ENCODE results near the gene MAPKAP1.
A peak's percentile ranks its signal among the peaks of the same experiment; 100 is the strongest.

MAPKAP1 gene

GRCh38 chr9:125601961-125602360, 105.0 kb downstream of the MAPKAP1 start:
- TF ChIP-seq ZFX (IDR thresholded peaks at IDR 0.05), result no peak
- TF ChIP-seq, protein P1, sequence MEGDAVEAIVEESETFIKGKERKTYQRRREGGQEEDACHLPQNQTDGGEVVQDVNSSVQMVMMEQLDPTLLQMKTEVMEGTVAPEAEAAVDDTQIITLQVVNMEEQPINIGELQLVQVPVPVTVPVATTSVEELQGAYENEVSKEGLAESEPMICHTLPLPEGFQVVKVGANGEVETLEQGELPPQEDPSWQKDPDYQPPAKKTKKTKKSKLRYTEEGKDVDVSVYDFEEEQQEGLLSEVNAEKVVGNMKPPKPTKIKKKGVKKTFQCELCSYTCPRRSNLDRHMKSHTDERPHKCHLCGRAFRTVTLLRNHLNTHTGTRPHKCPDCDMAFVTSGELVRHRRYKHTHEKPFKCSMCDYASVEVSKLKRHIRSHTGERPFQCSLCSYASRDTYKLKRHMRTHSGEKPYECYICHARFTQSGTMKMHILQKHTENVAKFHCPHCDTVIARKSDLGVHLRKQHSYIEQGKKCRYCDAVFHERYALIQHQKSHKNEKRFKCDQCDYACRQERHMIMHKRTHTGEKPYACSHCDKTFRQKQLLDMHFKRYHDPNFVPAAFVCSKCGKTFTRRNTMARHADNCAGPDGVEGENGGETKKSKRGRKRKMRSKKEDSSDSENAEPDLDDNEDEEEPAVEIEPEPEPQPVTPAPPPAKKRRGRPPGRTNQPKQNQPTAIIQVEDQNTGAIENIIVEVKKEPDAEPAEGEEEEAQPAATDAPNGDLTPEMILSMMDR (conservative IDR thresholded peaks at IDR 0.05), result no peak
- H3K27ac ChIP-seq, result no peak overlapping the region

- peak overlapping the region; percentile 56; the same call in 1 of the 2 replicates for H3K27ac ChIP-seq
- TF ChIP-seq, protein P1 (conservative IDR thresholded peaks at IDR 0.05), result no peak
These were observed 106.8 kb downstream of the MAPKAP1 start for GRCh38 chr9:125600194-125600593.

DNA sequence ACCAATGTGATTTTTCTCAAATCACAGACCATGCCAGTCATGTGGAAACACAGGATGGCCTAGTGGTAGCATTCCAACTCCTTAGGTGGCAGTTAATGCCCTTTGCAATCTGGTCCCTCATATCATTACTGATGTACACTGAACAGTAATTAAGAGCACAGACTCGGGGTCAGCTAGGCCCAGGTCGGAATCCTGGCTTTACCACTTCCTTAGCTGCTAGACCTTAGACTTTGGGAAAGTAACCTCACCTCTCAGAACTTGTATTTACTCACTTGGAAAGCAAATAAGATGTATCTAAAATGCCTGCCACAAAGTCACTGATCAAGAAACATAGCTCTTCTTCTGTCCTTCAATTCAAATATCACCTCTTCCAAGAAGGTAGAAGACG, 112.8 kb downstream of the MAPKAP1 start:
- peak overlapping the region; percentile 91; the same call in 1 of the 2 replicates for H3K27ac ChIP-seq
- no peak for TF ChIP-seq ZFX (IDR thresholded peaks at IDR 0.05)
- TF ChIP-seq, protein P1 (conservative IDR thresholded peaks at IDR 0.05), result no peak

DNA sequence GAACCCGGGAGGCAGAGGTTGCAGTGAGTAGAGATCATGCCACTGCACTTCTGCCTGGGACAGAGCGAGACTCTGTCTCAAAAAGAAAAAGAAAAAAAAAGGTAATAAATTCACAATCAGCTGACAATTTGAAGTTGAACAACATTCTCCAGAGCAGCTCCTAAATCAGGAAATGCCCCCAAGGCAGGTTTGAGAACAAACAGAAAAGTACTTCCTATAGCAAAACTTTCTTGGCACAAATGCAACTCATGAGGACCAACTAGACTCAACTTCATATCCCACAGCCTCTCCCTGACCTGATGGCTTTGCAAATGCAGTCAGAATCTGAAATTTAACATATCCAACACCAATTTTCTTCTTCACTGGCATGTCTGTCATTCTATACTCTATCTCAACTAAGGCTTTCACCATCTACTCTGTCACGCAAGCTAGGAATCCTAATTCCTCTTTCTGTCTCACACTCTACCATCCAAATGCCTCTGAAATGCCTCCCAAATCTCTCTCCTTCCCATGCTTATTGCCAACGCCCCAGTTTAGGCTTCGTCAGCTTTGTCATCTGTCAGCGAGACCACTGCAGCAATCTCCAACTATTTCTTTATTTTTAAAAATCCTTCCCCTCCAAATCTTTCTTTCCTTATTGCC, 113.3 kb downstream of the MAPKAP1 start:
- H3K27ac ChIP-seq, result peak overlapping the region; percentile 91
- no peak for TF ChIP-seq ZFX (IDR thresholded peaks at IDR 0.05)
- TF ChIP-seq, protein P1 (conservative IDR thresholded peaks at IDR 0.05), result no peak

DNA sequence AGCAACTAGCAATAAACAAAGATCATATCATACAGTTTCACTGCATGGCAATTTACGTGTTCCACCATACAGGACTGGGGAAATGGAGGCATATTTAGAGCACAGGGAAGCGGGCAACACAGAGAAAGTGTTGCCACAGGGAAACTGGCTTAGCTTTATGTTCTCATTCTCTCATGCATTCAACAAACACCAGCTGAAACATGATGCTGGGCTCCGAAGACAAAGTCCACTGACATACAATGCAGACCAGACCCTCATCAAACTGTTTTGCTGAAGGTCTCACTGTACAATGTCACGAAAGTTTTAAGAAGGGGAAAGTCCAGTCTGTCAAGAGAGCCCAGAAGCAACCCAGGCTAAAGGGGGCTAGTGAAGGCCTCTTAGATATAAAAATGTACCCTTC, 115.1 kb downstream of the MAPKAP1 start:
- H3K27ac ChIP-seq, result no peak overlapping the region; the same call in 1 of the 2 replicates
- TF ChIP-seq, protein P1 (conservative IDR thresholded peaks at IDR 0.05), result no peak
- TF ChIP-seq ZFX (IDR thresholded peaks at IDR 0.05), result no peak

DNA sequence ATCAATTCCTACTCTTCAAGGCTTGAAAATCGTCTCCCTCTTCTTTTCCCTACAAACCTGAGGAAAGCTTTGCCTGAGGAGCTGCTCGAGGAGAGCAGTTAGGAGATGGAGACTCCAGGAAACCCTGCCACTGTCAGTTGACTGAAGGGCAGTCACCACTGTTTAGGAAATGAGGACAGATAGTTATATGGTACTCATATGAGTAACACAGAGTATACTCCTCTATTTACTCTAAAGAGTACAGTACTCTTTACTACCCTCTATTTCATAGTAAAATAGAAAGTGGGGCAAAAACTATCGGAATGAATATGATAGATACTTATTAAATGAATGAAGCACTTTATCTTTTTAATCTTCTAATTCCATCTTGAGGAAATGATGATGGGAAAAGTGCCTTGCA, 115.8 kb downstream of the MAPKAP1 start:
- no peak overlapping the region for H3K27ac ChIP-seq
- TF ChIP-seq ZFX (IDR thresholded peaks at IDR 0.05), result no peak
- TF ChIP-seq, protein P1 (conservative IDR thresholded peaks at IDR 0.05), result no peak

- no peak for TF ChIP-seq ZFX (IDR thresholded peaks at IDR 0.05)
- TF ChIP-seq, protein P1 (conservative IDR thresholded peaks at IDR 0.05), result no peak
- H3K27ac ChIP-seq, result peak overlapping the region; percentile 19; the same call in 1 of the 2 replicates
These were observed 117.7 kb downstream of the MAPKAP1 start for GRCh38 chr9:125589287-125589686.

Data from C4-2B (cell line).